NCI-H1436 treated with DMSO at 0.1 percent for 48 hours (cell line): ENCODE results near the gene TRIM2.
A peak's percentile ranks its signal among the peaks of the same experiment; 100 is the strongest.

Experiments
- DNase-seq: peaks from one replicate; lab custom pipeline; 2025; lab: John Stamatoyannopoulos, UW

The TRIM2 gene

GRCh38 chr4:153275380-153276276, 71.4 kb downstream of the TRIM2 start:
- no peak for DNase-seq

- no peak for DNase-seq
Measured at GRCh38 chr4:153276971-153277370, 72.7 kb downstream of the TRIM2 start.

GRCh38 chr4:153281476-153281875, 77.2 kb downstream of the TRIM2 start:
- DNase-seq: peak; percentile 2

DNA sequence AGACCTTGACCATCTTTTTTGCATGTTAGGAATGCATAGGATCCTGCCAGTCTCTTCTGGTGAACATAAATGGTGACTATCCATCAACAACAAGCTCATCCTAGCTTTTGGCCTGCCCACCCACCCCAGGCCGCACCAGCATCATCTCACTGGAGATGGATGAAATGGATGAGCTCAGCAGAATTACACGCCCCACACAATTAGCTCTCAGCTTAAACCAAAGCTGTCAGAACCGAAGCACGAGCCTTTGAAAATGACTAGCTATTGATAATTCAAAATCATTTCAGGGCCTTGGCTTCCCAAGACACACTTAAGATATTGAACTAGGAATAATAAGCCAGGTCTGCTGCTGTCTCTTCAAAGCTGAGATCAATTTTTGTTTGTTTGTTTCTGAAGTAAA, 77.8 kb downstream of the TRIM2 start:
- DNase-seq: no peak

DNA sequence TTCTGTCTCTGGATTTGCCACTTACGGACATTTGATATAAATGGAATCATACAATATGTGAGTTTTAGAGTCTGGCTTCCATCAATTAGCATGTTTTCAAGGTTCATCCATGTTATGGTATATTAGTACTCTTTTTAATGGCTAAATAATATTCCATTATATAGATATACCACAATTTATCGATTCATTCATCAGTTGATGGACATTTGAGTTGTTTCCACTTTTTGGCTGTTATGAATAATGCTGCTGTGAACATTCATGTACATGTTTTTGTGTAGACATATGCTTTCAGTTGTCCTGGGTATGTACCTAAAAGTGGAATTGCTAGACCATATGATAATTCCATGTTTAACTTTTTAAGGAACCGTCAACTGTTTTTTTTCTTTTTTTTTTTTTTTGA, 79.0 kb downstream of the TRIM2 start:
- DNase-seq: no peak

GRCh38 chr4:153290134-153290533, 85.9 kb downstream of the TRIM2 start:
- DNase-seq: no peak

- DNase-seq: no peak
Measured at GRCh38 chr4:153291562-153291961, 87.3 kb downstream of the TRIM2 start.

- no peak for DNase-seq
Measured at GRCh38 chr4:153292897-153293741, 88.9 kb downstream of the TRIM2 start.

GRCh38 chr4:153293742-153294057, 89.5 kb downstream of the TRIM2 start:
- no peak for DNase-seq

DNA sequence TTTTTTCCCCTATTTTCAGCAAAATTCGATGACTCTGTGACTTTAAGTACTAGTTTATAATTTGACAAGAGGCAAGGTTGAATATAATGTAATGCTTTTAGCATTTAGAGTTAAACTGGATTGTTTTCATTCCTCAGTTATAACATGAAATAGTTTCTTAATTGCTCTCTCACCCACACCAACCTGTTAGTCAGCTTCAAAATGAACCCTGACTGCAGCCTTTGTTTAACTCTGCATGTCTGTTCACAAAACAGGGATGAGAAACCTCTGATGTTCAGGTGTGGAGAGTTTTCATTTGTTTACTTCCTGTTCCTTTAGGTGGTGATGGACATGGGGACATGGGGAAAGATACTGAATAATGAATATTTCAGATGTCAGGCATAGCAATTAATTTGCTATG, 90.4 kb downstream of the TRIM2 start:
- DNase-seq: no peak

DNA sequence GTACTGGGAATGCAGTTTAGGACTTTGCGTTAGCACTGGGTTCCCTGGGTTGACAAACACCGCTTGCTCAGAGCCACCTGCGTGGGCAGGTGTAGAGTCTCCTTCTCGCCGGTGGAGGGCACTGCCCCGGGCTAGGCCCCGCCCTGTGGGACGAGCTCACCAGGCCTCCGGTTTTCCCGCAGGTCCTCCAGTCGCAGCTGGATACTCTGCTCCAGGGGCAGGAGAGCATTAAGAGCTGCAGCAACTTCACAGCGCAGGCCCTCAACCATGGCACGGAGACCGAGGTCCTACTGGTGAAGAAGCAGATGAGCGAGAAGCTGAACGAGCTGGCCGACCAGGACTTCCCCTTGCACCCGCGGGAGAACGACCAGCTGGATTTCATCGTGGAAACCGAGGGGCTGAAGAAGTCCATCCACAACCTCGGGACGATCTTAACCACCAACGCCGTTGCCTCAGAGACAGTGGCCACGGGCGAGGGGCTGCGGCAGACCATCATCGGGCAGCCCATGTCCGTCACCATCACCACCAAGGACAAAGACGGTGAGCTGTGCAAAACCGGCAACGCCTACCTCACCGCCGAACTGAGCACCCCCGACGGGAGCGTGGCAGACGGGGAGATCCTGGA, 91.0 kb downstream of the TRIM2 start:
- no peak for DNase-seq

DNA sequence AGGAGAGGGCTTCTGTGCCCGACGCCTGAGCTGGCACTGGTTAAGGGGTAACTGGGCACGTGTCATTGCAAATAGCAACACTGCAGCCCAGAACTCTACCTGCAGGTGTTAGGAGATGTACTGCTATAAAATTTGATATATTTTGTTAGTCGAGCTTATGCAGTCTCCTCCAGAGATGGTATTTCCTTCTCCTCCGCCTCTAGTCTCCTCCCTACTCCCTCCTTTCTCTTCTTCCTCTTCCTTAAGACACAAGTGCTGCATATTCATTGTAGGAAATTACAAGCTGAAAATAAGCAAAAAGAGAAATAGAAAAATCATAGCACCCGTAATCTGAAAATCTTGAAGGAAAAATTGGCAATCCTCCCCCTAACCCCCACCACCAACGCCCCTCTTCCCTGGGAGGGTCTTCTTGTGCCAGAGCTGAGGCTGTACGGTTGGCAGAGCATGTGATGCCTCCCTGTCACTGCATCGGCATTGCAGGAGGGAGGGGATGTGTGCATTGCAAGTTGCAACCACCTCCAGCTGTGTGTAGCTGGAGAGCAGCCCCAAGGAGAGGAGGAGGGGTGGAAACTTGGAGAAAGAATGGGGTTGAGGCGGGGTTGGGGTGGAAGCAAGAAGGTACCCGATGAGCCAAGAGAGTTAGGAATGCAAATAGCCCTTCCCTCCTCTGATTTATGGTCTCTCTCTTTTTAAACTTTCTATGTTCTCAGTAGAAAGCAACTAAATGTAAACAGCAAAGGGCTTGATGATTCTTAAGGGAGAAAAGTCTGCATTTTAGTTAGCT, 92.0 kb downstream of the TRIM2 start:
- no peak for DNase-seq

DNA sequence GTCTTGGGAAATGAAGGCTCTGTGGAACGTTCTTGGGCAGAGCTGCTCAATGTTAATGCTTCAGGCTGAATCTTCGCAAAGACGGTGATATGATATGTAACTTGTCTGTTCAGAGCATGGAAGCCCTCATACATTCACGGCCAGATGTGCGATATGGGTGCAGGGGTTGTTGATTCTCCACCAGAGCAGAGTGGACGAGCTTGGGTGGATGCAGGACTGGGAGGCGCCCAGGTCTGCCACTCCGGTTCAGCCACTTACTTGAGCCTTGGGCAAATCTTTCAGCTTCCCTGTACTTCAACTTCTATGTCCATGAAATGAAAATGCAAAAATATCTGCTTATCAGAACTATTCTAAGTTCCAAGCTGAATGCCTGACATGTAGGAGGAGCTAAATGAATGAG, 92.9 kb downstream of the TRIM2 start:
- no peak for DNase-seq

- no peak for DNase-seq
Measured at GRCh38 chr4:153310793-153311192, 106.5 kb downstream of the TRIM2 start.

- DNase-seq: no peak
Measured at GRCh38 chr4:153314915-153315314, 110.7 kb downstream of the TRIM2 start.

DNA sequence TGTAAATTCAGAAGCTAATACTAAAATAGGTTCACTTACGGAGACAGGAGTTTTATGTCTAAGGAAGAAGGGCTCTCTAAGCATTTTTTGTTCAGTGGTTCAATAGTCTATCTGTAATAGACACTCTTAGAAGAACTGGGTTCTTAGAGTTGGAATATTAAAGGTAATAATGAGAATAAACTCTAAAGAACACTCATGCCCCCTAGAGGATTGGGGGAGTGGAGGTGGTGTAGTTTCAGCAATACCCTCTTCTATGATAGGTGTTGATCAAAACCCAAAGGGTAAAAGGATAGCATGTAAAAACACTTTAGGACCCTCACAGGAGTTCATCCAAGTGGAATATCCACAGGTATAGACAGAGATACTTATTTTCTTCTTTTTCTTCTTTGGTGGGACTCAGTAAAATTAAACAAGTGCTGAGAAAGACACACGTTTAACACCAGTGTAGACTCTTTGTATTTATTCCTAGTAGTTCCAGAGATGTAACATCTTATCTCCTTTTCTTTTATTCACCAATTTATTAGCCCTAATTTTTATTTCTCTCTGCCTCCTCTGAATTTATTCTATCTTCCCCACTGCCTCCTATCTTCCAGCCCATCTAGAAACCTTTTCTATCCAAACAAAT, 114.6 kb downstream of the TRIM2 start:
- no peak for DNase-seq

DNA sequence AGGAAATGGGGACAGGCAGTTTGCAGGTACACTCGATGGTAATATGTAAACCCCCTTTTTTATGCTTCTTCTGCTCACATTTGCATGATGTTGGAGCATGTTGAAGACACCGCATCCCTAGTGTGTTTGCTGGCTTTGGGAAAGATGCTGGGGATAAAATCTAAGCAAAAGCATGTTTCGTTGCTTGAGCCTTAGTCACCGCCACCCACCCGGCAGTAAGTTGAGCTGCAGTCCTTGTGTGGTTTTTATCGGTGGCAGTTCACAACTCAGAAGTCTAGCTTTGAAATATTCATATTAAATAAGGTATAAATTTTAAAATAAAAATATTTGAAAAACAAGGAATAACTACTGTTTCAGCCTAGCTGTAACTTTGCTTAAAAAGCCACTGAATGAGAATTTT, 118.5 kb downstream of the TRIM2 start:
- no peak for DNase-seq

DNA sequence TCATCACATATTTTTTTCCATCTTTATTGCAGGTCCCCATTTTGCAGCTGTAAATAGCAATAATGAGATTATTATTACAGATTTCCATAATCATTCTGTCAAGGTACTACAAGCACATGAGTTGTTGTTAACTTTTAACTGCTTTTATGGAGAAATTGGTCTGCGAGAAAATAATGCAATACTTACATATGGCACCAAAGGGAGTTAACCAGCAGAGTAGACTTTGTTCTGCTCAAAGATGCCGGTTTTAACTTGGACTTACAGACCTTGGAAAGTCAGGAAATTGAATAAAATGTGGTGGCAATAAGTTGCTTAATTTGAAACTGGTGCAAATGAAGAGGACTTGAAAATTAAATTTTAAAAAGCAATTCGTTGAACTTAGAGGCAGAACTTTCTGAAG, 119.8 kb downstream of the TRIM2 start:
- no peak for DNase-seq

GRCh38 chr4:153325558-153325957, 121.3 kb downstream of the TRIM2 start:
- DNase-seq: no peak

- no peak for DNase-seq
Measured at GRCh38 chr4:153326513-153326912, 122.3 kb downstream of the TRIM2 start.

DNA sequence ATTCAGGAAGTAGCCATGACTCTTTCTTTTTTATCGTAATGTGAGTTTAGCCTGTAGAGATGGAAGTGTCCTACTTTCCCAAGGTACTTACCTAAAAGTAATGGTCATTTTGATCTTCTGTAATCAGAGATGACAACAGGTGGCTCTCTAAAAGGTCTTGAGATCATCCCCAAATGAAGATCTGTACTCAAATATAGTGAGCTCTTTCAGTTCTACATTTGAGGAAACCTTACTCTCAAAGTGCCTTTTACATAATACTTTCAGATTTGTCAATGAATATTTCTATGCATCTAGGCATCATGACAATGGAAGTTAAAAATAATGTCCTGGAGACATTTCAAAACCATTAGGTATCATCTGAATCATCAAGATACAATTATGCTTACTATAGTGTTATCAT, 123.0 kb downstream of the TRIM2 start:
- no peak for DNase-seq

- no peak for DNase-seq
Measured at GRCh38 chr4:153332936-153333335, 128.7 kb downstream of the TRIM2 start.
